Right hindlimb (tissue), 1 donor: Measurements from ENCODE around the gene ACBD3.

Experiments used
- DNase-seq: peaks from one replicate; pipeline ENCODE4 v3.0.0-alpha.2; 2018

Gene ACBD3

DNA sequence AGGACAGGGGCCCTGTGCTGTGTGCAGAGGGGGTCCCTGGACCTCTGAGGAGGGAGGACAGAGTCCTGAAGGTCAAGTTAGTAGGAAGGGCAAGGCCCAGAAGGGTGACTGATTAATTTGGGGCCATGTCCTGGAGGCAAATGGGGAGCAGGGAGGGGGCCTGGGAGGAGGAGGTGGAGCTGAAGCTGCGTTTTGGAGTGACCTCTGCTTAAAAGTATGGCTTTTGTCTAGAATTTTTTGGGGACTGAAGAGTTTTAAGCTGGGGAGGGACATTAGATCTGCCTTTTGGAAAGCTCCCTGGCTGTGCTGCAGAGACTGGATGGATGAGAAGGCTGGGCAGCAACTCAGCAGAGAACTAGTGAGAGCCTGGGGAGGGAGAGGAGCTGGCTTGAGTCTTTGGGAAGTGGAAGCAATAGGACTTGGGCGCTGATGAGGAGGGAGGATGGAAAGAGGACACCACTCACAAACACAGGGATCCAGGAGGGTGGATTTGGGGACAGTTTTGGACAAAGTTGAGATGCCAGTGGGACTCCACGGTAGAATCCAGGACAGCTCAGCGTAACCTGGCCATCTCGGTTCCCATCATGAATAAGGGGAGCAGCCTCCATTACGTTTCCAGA lies 52.9 kb downstream of the ACBD3 start:
- DNase-seq = no peak

DNA sequence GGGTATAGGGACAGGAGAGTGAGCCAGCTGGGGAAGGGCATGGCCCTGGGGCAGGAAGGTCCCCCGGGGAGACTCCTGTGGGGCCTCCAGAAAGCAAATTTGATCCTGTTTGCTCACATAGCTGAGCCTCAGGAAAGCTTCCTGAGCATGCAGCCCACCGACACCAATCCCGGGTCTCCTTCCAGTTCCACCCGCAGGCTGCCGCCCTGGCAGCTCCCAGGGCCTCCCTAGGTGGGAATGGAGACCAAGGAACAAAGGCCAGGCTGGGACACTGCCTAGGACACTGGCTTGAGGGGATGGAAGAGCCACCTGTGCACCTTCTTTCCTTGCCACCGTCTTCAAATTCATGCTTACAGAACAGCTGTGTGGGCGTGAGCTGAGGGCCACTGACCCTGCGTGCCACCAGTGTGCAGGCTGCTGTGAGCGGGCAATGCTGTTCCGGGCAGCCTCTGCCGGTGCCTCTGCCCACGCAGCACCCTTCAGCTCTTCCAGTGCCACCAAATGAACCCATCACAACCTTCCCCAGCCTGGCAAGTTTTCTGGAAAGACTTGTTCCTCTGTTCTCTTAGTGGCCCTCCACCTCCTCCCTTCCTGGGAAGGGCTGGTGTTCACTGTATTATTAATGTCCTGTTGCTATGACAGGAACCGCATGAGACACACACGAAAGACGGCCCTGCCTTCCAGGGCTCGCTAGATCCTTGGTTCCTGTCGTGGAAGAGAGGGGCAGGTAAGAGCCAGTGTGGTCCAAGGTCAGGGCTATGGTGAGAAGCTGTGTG lies 53.6 kb downstream of the ACBD3 start:
- DNase-seq = no peak

DNA sequence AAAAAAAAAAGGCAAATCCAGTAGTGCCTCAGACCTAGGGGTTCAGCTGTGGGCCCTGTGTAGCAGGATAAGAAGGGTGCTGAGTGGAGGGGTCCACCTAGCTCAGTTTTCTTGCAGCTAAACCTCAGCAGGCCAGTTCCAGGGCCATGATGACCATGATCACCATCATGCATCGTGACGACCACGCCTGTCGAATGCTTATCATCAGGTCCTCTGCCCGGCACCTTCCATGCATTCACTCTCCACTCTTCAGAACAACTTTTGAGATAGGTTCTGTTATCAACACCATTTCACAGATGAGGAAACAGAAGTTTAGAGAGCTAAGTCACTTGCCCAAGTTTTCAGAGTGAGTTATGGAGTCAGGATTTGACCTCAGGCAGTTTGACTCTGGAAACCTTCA lies 54.9 kb downstream of the ACBD3 start:
- DNase-seq = no peak

DNA sequence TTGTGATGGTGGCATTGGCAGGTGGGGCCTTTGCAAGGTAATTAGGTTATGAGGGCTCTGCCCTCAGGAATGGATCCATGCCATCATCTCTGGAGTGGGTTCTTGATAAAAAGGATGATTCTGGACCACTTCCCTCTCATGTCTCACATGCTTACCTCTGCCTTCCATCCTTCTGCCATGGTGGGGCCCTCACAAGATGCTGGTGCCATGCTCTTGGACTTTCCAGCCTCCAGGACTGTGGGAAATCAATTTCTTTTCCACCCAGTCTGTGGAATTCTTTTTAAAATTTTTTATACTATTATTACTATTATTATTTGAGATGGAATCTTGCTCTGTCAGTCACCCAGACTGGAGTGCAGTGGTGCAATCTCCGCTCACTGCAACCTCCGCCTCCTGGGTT lies 57.3 kb downstream of the ACBD3 start:
- no peak for DNase-seq

DNA sequence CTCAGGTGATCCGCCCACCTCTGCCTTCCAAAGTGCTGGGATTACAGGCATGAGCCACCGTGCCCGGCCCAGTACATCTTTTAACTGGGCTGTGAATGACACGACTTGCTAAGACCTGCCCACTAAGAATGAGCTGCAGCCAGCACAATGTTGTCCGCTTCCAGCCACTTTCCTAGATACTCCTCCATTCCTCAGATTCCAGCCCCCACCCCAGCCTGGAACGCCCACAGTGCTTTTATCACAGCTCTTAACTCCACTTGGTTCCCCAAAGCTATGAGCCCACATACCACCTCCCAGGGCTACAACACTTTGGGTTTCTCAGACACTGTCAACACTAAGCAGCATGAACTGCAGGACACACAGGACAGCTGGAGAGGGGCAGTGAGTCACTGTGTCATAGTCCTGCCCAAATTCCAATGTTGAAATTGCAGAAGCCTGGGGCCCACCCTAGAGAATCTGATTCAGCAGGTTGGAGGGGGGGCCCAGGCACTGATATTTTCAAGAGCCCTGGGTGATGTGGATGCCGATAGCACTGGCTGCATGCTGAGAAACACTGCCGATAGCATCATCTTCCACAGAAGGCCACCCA lies 58.0 kb downstream of the ACBD3 start:
- DNase-seq = no peak

DNA sequence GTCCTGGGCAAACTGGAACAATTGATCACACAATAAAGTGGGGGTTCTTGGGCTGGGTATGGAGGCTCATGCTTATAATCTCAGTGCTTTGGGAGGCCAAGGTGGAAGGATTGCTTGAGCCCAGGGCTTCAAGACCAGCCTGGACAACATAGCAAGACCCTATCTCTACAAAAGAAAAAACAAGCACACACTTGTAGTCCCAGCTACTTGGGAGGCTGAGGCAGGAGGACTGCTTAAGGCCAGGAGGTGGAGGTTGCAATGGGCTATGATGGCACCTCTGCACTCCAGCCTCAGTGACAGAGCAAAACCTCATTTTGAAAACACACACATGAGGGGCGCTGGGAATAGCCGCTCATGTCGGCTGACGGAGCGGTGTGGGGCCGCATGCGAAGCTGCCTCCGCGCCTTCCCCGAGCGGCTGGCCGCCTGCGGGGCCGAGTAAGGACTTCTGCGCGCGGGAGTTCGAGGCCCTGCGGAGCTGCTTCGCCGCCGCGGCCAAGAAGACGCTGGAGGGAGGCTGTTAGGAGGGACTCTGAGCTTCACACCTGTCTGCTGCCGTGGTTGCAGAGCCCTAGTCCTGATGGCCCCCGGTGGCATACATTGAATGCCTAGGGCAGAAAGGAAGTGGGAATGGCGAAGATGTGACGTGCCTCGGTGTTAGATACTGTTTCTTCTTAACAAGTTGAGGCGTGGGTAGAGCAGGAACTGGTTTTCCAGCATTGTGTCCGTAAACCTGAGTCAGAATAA lies 59.5 kb downstream of the ACBD3 start:
- DNase-seq = no peak

DNA sequence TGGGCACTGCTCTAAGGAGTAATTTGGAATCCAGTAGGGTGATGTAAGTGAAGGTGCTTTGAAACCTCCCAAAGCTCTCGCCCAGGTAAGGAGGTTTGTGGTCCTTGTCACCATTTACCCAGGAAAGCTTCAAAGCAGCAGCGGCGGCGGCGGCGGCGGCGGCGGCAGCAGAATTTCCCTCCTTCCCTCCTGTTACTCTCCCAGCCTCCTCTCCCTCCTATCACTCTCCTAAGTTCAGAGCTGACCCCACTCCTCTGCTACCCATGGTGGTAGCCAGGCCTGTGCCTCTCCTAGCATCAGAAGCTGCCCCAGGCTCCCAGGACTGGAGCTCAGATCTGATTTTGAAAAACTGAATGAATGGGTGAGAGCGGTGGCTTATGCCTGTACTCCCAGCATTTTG lies 60.7 kb downstream of the ACBD3 start:
- no peak for DNase-seq

DNA sequence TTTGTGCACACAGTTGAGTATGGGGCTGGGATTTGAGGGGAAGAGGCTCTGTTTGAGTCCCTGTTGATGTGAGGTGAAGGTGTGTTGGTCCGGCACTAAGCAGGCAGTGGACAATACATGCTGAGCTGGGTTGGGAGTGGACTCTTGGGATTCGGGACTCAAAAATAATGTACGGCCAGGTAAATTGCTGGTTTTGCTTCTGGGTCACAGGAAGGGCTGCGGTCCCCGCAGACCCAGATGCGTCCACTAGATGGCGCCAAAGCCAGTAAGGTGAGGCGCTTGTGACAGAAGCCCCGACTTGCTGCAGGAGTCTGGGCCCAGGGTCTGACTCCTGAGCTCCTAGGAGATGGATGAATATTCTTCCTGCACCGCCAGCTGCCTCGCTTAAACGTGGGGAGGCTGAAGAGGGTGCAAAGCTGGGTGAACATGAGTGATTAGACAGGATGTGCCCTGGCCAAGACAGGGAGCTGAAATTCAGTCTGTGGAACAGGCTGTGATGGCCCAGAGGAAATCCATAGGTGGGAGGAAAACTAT lies 61.4 kb downstream of the ACBD3 start:
- DNase-seq = peak; percentile 88

DNA sequence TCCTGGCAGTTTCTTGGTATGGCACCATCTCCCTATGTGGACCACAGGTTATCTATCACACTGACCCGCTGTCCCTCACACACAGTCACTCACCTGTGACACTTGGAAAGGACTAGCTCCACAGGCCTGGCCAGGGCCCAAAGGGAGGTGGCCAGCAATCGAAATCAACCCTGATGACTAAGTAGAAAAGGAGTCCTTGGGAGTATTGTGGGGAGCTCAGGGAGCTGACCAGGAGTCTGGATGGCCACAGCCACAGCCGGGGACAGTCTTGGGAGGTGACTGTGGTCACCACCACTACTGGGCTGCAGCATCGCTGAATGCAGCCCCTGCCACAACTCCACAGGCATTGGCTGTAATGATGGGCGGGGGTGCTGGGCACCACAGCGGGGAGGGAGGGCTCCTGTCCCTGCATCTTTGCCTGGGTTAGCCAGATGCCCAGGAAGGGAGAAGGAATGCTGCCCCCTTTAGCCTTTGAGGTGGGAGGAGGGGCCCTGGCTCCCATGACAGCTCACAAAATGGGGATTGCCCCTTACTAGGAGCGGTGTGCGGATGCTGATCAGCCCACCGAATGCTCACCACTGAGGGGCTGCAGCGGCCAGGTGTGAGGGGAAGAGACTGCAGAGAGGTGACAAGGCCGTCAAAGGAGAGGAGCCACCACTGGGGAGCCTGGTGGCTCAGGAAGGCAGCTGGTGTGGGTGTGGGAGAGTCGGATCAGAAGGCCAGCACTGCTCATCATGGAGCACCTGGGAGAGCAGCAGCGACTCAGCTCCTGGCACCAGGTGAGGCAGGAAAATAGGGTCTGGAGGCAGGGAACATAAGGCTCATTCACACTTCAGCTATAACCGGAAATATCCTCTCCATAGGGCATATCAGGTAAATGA lies 62.7 kb downstream of the ACBD3 start:
- DNase-seq = no peak

DNA sequence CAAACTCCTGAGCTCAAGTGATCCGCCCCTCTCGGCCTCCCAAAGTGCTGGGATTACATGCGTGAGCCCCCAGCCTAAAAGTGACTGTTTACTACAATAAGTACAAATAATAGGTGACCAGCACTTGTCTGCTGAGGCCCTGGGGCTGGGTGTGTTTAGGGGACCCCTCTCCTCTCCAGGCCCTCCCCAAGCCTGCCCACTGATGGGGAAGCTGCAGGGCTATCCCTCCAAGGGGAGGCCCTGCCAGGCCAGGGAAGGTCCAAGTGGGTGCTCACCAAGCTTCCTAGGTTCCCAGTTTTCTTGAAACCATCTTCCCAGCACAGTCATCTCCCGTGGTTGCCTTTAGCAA lies 63.4 kb downstream of the ACBD3 start:
- no peak for DNase-seq

DNA sequence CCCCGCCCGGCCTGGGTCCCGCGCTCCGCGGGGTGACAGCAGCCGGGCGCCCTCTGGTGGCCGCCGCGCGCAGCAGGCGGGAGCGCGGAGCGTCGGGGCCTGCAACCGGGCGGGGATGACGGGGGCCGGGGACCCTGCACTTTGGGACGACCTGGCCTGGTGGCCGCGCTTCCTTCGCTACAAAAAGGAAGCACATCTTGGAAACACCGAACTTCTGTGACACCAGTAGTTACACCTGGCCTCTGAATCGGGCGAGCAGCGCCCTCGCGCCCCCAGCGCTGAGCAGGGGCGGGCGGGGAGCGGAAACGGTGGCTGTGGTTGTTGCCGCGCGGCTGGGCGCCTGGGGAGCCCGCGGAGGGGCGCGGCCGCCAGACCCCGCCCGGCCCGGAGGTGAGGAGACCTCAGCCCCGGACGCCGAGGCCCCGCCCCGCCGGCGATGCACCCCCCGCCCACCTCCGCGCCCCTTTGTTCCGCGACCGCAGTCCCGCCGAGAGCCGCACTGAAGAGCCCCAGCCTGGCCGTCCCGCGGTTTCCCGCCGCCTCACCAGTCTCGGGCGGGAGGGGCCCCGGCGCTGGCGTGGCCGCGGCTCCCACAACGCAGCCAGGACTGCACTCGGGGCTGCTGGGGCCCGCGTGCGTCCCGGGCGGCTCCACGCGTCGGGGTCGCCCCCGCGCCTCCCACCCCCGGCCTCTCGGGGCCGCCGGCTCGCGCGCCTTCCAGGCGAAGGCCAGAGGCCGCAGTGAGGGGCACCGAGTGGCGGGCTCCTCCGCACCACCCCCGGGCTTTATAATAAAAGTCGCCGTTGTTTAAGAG lies 64.7 kb downstream of the ACBD3 start:
- peak; percentile 75 for DNase-seq

DNA sequence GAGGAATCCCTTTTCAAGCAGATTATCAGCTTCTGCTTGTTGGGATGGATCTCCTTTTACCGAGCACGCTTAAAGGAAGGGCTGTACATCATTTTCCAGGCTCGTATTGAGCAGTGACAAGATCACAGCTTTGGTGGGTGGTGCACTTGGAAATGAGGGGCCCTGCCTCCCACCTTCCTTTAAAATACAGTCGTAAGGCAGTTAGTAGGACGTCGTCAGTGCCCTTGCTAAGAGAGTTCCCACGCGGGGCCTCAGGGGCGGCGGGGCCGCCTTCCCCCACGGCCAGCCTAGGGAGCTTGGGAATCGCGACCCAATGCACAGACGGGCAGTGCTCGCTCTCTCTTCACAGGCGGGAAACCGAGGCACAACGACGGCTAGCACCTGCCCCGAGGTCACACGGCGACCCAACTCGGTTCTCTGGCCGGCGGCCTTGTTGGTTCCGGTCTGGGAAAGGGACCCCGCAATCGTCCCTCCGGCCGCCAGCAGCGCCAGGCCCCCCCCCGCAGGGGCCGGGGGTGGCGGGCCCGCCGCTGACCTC lies 65.4 kb downstream of the ACBD3 start:
- DNase-seq = no peak

DNA sequence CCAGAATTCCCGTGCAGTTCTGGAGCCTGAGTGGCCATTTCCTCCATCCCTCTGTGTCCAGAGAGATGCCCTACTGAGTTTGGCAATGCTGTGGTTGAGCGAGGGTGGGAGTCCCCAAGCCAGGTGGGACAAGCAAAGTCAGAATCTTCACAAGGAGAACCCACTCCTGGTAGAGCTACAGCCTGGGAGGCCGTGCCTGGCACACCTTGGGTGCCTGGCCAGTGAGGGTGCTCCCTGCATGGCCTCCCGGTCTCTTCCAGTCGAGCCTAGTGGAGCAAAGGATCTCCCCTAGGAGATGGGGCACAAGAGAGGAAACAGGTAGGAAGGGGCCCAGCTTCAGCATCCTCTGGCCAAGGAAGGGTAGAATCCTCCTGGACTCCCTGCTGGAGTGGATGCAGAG lies 66.1 kb downstream of the ACBD3 start:
- DNase-seq = no peak

DNA sequence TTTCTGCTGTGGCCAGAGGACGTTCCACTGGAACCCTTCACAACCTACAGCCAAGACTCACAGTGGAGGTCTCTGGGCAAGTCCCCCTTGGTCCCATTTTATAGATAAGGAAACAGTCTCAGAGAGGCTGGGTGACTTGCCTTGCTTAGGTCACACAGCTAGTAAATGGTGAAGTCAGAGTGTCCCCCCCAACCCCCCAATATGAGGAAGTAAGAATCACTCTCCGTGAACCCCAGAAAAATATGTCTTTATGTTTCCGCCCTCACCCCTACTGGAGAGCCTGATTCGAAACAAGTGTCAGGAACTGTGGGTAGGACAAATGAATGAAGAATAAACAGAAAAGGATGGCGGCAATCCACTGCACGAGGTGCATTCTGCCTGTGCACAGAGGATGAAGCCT lies 67.4 kb downstream of the ACBD3 start:
- no peak for DNase-seq

DNA sequence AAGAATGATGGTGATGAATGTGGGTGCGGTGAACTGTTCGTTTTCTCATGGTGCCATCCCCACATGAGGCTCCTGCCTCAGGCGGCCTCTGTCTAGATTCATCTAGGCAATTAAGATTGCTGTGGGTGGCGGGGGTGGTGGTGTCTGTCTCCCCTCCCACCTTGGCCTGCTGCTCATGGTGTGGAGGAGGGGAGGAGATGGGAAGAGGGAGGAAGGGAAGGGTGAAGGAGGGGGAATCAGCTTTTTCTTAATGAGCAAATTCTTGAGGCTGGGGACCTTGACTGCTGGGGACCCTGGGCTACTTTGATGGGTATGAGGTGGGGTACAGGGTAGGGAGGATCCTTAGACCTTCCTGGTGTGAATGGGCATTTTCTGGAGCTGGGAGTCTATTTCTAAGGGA lies 68.2 kb downstream of the ACBD3 start:
- DNase-seq = no peak

DNA sequence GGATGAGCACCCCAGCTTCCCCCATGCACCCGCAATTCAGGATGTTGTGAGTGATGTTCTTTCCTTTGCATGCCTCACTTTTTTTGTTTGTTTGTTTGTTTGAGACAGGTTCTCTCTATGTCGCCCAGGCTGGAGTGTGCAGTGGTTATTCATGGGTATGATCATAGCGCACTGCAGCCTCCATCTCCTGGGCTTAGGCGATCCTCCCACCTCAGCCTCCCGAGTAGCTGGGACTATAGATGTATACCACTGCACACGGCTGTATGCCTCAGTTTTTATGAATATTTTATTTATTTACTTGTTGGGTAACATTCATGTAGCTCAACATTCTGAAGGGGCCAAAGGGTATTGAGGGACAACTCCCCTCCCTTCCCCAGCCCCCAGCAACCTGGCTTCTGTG lies 69.2 kb downstream of the ACBD3 start:
- no peak for DNase-seq

DNA sequence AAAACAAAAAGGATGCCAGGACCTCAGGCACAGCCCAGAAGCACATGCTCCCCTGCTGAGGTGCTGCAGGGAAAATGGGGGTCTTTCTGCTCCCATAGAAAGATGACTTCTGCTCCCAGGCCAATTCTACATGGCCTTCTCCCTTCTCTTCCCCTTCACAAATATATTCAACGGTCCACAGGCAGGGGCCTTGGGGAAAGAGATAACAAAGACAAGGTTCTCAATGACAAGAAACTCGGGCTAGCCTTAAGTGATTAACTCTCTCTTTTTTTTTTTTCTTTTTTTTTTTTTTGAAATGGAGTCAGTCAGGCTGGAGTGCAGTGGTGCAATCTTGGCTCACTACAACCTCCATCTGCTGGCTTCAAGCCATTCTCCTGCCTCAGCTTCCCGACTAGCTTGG lies 69.9 kb downstream of the ACBD3 start:
- no peak for DNase-seq

DNA sequence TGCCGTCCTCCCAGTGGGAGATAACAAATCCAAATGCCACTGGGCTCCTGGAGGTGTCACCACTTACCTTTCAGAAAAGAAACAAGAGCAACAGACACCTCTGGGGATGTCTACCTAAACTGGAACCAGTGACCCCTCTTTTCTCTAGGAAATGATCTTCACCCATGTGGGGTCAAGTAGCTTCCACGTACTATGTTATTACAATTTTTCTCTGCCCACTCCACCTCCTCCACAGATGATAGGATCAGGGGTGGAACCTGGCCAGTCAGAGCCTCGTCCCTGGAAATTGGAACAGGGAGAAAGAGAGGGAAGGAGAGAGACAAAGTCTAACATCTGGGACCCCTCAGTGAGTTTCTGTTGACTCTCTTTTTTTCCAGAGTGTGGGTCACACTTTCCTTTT lies 73.9 kb downstream of the ACBD3 start:
- DNase-seq = no peak

DNA sequence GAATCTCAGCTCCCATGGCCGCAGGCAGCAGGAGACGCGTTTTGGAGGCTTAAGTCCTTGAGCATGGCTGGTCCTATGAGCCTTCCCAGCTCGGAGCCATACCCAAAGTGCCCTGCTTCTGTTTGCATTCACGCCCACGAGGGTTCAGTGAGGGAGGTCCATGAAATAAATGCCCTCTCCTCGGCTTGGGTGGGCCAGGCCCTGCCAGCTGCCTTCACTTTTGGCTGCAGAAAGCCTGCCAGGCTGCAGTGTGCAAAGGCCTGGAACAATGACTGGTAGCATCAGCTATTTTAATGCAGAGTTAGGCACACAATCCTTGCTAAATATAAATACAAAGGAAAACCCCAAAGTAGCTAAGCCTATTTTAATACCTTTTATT lies 74.7 kb downstream of the ACBD3 start:
- DNase-seq = peak; percentile 74

DNA sequence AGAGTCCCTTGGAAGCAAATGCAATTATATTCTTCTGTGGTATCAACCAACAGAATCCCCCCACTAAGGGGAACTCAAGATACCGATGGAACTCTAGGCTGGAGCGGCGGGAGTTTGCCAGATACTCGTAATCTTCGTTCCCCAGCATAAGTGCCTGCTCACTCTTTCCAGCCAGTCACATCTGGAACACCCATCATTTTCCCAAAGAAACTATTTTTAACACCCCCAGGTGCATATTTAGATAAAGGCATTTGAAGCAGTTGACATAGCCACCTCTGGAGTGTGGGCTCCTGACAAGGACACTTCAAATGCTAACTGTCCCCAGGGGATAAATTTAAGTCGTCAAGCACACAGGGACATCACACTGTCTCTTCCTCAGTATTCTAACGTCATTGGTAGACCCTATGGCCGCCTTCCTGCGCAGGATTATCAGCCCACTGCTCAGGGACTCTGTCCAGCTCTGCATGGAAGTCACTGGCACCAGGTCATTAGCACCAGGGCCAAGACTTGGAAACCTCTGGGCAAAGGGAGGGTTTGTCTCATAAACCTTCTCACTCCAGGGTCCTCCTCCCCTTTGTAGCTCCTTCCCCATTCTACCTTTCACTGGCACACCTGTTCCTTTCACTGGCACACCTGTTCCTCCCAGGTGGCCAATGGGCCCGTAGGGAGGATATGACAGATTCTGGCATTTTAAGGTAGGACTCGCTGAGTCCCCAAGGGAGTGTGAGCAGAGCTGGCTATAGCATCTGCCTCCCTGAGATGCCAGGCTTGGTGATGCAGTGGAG lies 75.3 kb downstream of the ACBD3 start:
- DNase-seq = no peak
